SW480 (cell line): Measurements from ENCODE around the gene ITGAX.

Source experiments
- DNase-seq: peaks from one replicate; pipeline ENCODE4 v3.0.0-alpha.2; 2016; ENCODE audit warnings: low spot score

The ITGAX gene

DNA sequence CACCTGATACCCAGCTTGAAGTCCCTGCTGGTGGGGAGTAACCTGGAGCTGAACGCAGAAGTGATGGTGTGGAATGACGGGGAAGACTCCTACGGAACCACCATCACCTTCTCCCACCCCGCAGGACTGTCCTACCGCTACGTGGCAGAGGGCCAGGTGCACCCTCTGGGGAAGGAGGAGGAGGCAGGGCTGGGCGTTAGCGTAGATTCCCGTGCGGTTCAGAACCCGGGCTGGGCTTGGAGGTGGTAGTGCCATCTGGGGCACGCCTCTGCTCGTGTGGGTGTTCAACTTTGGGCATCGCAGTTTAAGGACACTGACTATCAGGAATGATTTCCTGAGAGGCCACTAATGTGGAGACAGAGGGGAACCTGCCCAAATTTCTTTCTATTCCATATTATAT is 18.3 kb downstream of the ITGAX start:
- no peak for DNase-seq

DNA sequence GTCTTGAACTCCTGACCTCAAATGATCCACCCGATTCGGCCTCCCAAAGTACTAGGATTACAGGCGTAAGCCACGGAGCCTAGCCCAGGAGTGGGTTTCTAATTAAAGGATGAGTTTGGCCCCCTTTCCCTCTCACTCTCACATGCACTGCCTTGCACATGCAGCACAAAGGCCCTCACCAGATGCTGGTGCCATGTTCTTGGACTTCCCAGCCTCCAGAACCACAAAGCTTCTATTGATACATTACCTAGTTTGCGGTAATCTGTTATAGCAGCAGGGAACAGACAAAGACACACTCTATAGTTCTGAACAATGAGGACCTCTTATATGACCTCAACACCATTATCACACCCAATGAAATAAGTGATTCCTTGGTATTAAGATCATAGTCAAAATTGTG is 20.3 kb downstream of the ITGAX start:
- no peak for DNase-seq

DNA sequence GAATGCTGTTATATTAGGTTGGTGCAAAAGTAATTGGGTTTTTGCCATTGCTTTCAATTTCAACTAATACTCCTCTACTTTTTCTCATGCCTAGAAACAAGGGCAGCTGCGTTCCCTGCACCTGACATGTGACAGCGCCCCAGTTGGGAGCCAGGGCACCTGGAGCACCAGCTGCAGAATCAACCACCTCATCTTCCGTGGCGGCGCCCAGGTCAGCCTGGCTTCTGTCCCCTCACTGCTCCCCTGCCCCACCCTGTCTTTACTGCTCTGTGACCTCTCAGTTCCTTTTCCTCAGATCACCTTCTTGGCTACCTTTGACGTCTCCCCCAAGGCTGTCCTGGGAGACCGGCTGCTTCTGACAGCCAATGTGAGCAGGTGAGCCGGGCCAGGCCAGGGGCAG is 21.7 kb downstream of the ITGAX start:
- no peak for DNase-seq

DNA sequence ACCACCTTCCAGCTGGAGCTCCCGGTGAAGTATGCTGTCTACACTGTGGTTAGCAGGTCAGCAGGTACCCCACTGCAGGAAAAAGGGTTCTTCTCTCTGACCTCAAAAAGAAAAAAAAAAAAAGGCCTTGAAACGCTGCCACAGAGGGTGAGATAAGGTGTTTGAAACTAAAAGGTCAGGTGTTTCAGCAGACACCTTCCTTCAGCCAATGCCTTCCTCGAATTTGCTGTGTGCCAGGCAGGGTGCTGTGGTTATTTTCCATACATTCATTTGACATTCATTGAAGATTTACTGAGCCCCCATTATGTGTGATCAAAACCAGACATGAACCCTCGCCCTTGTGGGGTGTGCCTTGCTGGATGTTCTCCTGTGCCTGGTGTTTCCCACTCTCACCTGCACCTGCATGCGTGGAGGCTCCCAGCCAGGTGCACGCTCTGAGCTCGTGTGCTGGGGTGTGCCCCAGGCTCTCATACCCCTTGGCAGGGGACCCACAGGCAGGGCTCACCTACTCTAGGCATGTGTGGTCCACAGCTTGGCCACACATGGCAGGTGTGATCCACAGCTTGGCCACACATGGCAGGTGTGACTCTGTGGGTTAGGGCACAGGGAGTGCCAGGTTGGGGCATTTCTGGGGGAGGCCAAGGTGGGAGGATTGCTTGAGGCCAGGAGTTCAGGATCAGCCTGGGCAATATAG is 22.4 kb downstream of the ITGAX start:
- DNase-seq = no peak

DNA sequence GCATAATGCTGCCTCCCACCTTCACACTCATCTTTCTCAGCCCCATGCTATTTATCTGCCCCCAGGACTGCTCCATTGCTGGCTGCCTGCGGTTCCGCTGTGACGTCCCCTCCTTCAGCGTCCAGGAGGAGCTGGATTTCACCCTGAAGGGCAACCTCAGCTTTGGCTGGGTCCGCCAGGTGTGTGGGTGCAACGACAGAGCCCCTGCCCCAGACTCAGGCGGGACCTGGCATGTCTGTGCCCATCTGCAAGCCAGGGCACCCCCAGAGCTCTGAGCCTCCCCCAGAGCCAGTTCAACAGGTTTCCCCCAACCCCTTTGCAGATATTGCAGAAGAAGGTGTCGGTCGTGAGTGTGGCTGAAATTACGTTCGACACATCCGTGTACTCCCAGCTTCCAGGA is 25.2 kb downstream of the ITGAX start:
- DNase-seq = no peak

DNA sequence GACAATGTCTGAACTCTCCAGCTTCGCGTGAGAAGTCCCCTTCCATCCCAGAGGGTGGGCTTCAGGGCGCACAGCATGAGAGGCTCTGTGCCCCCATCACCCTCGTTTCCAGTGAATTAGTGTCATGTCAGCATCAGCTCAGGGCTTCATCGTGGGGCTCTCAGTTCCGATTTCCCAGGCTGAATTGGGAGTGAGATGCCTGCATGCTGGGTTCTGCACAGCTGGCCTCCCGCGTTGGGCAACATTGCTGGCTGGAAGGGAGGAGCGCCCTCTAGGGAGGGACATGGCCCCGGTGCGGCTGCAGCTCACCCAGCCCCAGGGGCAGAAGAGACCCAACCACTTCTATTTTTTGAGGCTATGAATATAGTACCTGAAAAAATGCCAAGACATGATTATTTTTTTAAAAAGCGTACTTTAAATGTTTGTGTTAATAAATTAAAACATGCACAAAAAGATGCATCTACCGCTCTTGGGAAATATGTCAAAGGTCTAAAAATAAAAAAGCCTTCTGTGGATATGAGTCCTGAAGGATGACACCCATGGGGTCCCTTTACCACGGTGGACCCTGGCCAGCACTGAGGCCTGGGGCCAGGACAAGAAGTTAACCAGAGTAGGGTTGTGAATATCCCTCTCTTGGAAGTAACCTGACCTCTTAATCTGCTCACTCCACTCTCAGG is 27.6 kb downstream of the ITGAX start:
- DNase-seq = peak; percentile 26

DNA sequence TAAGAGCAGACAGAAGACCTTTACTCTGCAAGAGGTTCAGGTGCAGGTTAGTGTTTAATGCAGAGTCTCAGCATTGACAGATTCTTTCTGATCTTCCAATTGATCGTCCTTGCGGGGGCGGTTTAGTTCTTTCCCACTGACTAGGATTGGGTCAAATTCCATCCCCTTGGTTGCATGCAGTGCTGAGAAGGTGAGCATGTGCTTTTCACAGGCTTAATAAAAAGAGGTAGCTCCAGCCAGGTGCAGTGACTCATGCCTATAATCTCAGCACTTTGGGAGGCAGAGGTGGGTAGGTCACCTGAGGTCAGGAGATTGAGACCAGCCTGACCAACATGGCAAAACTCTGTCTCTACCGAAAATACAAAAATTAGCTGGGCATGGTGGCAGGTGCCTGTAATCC is 30.7 kb downstream of the ITGAX start:
- peak; percentile 74 for DNase-seq

DNA sequence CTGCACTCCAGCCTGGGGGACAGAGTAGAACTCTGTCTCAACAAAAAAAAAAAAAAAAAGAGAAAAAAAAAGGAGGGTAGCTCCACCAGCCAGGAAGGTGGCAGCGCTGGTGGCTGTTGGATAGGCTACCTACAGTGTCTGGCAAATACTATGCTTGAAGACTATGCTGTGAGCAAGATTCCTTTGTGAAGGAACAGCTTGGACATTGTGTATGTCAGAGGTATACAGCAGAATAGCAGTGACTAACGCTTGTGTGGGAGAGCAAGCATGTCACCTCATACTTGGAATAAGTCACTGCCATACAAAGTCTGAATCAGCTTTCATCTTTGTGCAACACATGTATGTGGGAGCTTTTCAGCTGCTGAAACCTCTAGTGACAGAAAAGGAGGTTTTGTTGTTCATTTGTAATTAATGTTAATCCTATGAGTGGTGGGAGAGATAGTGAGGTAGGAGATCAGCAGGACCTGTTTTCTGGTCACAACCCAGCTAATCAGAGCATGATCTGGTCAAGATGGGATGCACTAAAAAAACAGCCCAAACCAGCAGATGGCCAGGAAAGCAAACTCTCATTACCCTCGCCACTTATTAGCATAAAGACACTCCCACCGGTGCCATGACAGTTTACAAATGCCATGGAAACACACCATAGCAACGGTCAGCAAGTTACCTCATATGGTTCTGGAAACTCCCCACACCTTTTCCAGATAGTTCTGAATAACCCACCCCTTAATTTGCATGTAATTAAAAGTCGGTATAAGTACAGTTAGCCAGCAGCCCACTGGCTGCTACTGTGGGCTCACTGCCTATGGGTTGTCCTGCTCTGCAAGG is 31.4 kb downstream of the ITGAX start:
- peak; percentile 80 for DNase-seq

DNA sequence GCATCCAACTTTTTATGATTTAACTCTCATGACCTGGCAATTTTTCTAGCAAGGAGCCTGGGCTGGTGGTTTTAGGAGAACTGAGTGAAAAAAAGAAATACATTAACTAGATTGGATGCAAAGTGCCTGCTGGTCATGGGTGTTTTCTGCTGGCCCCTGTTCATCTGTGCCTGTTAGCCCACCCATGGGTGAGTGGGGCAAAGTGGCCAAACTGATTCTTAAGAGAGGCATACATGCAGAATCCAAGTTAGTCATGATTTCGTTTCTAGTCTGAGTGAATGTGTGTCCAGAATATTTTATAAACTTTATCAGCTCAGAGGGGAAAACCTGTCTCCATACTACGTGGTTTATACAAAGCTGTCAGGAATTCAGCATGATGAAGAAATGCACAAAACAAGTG is 33.6 kb downstream of the ITGAX start:
- DNase-seq = no peak

DNA sequence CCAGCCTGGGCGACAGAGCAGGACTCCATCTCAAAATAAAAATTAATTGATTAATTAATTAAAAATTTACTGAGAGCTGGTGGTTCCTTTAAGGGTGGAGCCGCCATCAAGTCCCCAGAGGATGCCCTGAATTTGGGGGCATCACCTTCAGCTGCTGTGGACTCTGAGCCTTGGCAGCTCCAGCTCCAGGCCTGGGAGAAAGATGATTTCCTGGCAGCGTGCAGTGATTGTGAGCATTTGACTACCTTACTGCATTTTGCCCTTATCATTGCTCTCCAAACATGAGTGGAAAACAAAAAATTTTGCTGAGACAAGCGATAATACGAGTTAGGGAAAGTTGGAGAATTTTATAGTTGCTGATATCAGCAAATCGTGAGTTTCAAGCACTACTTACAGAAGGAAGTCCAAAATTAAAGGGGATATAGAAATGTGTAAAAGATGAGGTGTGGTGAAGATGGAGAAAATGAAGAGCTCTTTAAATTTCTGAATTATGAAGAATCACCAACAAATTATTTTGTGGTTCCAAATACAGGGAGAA is 35.6 kb downstream of the ITGAX start:
- no peak for DNase-seq

DNA sequence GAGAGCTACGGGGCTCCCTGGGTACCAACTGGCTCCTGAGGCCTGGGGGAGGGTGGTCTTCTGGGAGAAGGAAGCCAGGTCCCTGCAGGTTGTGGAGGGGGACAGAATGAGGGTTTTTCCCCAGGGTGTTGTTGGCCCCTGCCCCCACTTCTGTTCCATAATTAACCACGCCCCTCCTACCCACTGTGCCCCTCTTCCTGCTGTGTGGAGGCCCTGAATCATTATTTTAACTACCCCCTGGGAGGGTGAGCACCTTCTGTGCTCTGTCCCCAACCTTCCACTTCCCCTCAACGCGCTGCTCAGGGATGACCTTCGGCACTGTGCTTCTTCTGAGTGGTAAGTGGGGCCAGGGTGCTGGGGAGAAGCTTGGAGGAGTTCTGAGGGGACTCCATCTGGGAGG is 38.1 kb downstream of the ITGAX start, which contains the start of gene ITGAD:
ITGAD (plus strand) TSS at position 280 of the 400 bp plus-strand sequence; CDS start at position 306, 26 bp downstream.
- DNase-seq = no peak

DNA sequence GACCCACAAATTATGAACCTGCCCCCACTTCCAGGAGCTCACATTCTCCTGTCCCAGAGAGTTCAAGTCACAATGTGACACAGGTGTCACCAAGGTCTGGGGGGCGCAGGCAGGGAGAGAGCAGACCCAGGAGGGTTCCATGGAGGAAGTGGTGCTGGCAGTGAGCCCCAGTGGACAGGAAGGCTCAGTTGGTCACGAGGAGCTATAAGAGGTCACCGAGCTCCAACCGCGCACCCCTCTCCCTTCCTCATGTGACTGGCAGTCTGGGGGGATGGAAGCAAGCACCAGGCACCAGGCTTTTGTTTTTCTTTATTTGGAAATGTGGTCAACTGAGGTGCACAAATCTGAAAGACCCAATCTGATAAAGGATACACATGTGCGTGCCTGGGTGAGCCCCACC is 40.7 kb downstream of the ITGAX start:
- DNase-seq = no peak

DNA sequence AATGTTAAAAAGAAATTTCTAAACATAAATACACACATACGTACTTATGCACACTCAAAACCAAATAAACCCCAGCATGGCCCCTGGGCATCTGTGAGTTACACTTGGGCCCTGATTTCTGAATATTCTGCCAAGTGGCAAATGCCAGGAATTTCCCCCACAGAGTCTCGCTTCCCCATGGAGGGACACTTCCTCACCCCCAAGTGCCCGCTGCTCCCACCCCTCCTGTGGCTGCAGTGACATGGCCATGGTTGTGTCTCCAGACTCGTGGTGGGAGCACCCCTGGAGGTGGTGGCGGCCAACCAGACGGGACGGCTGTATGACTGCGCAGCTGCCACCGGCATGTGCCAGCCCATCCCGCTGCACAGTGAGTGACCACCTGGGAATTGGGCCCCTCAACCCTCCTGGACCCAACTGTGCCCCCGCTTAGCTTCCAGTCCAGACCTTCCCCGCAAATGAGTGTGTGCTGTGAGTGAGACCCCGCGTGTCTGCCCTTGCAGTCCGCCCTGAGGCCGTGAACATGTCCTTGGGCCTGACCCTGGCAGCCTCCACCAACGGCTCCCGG is 42.2 kb downstream of the ITGAX start:
- no peak for DNase-seq

DNA sequence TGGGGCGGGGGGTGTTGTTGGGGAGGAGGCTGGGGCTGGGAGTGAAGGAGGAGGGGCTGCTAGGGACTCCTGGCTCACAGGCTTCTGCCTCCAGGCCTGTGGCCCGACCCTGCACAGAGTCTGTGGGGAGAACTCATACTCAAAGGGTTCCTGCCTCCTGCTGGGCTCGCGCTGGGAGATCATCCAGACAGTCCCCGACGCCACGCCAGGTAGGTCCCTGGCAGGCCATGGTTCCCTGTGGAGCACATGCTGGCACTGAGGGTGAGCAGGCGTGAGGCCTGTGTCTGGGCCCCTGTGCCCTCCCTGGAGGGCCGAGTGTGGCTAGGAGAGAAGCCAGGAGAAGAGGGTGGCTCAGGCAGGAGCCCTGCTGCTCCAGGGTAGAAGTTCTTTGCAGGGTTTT is 42.7 kb downstream of the ITGAX start:
- DNase-seq = no peak

DNA sequence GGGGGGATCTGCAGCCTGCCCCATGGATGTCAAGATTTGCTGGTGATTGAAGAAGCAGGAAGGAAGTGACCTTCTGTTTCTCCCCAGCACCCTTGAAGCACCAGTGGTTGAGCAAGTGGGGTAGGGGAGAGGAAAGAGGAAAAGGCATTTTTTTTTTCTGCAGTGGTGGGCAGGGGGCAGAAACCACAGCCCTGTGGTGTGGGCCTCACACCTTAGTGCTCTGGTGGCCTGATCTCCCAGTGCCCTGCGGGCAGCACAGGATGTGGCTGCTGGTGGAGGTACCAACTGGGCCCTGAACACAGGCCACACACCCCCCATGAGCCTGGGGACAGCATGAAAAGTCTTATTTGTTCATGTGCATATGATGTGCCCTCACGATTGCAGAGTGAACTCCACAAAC is 45.2 kb downstream of the ITGAX start:
- no peak for DNase-seq

DNA sequence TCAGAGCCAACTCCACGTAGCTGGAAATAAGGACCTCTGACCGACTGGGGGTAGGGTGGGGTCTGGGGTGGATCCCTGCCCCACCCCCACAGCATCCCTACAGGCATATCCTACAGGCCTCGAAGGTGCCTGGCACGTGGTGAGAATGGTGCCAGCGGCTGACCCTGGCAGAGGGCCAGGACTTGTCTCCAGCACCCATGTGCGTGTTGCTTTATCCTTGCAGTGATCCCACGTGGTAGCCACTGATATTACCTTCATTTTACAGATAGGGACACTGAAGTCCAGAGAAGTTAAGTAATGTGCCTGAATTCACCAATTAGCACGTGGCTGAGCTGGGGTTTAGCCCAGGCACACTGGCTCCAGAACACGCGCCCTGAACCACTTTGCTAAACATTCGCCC is 46.5 kb downstream of the ITGAX start:
- DNase-seq = no peak

DNA sequence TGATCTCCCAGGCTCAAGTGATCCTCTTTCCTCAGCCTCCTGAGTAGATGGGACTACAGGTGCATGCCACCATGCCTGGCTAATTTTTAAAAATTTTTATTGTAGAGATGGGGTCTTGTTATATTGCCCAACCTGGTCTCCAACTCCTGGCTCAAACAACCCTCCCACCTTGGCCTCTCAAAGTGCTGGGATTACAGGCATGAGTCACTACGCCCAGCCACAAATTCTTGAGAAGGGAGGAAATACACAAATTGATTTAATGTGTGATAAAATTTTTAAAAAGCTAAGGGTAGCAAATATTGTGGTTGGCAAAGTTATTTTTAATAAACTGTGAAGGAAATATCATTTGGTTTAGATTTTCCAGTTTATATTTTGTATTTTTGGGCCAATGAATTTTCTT is 47.7 kb downstream of the ITGAX start:
- DNase-seq = no peak

DNA sequence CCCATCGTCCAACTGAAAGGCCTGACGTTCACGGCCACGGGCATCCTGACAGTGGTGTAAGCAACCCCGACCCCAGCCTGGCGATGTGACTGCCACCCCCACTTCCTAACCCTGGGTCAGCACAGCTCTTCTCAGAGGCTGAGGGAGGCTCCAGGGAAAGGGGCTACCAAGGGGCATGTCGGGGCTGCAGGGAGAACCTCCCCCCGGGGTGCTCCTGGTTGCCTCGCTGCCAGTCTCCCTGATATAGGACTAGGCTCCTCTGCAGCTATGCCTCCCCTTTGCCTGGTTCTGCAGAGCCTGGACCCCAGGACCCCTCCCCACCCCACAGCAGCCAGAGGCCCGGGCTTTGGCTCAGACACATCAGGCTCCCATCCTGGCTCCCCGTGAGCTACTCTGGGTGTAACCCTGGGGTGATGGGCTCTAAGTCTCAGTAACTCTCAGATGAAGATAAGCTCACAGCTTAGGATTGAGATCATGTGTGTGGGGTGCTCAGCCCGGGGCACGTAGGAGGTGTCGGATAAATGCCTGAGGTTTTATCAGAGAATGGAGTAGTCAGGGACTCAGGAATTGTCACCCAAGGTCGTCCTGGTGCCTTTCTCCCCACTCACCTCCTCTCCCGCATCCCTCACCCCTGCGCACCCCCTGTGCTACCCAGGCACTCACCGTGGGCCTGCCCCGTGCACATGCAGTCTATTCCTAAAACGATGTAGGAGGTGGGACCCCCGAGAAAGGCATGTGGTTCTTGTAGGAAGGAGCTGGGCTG is 48.8 kb downstream of the ITGAX start:
- no peak for DNase-seq

DNA sequence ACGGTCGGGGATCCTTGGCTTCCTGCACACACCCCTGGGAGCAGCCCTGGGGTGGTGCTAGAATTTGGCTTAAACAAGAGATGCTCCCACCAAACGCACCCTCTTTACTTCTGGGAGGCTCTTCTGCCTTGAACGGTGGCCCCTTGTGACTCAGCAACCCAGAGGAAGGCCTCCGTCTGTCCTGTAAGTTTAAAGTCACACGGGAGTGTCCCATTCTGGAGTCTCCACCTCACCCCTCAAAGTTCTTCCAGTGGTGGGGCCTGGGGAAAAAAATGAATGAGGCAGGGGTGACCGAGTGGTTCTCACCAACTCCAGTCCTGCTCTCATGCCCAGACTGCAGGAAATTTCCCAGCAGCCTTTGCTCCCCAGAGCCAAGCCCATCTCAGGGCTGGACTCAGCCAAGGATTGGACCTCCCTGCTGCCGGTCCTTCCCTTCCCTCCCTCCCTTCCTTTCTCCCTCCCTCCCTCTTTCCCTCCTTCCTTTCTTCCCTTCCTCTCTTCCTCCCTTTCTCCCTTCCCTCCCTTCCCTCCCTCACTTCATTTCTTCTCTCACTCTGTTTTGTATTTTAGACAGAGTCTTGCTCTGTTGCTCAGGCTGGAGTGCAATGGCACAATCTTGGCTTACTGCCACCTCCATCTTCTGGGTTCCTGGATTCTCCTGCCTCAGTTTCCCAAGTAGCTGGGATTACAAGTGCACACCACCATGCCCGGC is 49.5 kb downstream of the ITGAX start:
- no peak for DNase-seq

DNA sequence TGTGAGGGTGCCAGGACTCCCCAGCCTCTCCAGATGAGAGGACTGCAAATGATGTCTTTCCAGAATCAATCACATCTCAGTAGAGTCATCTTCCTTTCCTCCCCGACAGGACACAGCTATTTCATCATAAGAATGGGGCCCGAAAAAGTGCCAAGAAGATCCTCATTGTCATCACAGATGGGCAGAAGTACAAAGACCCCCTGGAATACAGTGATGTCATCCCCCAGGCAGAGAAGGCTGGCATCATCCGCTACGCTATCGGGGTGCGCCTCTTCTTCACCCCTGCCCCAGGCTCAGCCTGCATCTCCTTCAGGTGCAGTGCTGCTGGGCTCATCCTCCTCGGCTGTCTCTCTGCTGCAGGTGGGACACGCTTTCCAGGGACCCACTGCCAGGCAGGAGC is 52.4 kb downstream of the ITGAX start:
- no peak for DNase-seq

DNA sequence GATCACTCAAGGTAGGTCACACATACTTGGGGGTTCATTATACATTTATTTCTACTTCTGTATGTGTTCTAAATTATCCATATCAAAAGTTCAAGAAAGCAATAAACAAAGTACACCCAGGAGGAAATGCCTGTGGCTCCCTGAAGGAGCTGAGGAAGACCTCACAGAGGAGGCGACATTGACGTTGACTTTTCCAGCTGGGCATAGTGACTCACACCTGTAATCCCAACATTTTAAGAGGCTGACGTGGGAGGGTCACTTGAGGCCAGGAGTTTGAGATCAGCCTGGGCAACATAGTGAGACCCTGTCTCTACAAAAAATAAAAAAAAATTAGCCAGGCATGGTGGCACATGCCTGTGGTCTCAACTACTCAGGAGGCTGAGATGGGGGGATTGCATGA is 54.5 kb downstream of the ITGAX start:
- no peak for DNase-seq
